ENCODE measurements around the gene MYOD1.

DNA sequence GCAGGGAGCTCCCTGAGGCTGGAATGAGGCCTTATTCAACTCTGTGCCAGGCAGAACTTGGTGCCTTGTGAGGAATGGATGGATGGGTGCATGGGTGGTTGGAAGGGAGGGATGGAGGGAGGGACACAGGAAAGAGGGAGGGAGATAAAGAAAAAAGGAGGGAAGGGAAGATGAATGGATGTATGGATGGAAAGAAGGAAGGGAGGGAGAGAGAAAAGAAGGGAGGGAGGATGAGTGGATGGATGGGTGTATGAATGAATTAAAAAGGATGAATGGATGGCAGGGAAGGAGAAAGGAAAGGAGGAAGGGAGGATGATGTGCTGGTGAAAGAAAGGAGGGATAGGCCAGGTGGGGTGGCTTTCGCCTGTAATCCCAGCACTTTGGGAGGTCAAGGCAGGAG is 49.8 kb downstream of the MYOD1 start:
- no peak for TF ChIP-seq EZH2 (IDR thresholded peaks at IDR 0.05; ENCODE audit: low read depth)
- TF ChIP-seq, protein P1, sequence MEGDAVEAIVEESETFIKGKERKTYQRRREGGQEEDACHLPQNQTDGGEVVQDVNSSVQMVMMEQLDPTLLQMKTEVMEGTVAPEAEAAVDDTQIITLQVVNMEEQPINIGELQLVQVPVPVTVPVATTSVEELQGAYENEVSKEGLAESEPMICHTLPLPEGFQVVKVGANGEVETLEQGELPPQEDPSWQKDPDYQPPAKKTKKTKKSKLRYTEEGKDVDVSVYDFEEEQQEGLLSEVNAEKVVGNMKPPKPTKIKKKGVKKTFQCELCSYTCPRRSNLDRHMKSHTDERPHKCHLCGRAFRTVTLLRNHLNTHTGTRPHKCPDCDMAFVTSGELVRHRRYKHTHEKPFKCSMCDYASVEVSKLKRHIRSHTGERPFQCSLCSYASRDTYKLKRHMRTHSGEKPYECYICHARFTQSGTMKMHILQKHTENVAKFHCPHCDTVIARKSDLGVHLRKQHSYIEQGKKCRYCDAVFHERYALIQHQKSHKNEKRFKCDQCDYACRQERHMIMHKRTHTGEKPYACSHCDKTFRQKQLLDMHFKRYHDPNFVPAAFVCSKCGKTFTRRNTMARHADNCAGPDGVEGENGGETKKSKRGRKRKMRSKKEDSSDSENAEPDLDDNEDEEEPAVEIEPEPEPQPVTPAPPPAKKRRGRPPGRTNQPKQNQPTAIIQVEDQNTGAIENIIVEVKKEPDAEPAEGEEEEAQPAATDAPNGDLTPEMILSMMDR (conservative IDR thresholded peaks at IDR 0.05): no peak
